Activated T-cell treated with anti-CD3 and anti-CD28 coated beads for 24 hours (primary cell): ENCODE data around the gene CEND1.

ENCODE experiments used
- DNase-seq: peaks from one replicate; pipeline ENCODE4 v3.0.0-alpha.2; 2020; ENCODE audit warnings: low read depth

The CEND1 gene

DNA sequence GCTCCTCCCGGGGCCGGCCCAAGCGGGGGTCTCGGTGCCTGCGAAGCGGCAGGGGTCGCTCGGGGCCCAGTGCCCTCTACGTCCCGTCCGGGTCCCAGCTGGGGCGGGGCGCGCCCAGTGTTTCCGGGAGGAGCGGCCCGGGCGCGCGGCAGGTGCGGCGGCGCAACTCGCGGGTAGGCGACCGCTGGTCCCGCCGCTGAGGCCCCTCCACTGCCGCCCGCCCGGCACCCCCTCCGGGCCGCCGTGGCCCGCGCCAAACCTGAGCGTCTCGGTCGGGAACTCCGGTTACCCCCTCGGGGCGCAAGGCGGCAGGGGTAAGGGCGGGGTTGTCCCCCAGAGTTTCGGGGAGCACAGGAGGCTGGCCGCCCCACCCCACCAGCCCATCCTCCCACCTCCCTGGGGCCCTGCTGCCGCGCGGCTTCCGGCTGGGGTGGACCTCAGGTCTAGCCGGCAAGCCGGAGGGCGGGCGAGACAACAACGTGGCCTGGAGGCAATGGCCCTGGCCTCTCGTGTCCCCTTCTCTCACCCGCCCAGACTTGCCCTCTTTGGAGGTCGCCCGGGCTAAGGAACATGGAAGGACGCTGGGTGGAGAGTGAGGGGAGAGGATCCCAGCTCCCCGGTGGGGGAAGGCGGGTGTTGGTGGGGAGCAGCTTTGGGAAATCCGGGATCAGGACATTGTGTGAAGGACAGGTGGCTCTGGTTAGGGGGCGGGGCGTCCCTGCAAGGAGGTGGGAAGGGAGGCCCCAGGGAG, 37.4 kb upstream of the CEND1 start:
- no peak for DNase-seq

DNA sequence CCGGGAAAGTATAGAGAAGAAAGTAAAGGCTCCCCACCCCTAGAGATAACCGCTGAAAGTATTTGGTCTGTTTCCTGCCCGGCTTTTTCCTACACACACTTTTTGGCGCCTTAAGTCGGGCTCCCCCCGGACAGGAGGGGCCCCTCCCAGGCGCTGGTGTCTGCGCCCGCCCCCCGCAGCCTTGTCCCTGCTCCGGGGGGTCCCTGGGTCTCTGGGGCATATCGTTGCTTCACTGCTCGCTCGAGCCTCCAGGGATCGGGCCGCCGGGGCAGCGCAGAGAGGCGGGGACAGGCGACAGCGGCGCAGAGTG, 36.9 kb upstream of the CEND1 start:
- DNase-seq = no peak

DNA sequence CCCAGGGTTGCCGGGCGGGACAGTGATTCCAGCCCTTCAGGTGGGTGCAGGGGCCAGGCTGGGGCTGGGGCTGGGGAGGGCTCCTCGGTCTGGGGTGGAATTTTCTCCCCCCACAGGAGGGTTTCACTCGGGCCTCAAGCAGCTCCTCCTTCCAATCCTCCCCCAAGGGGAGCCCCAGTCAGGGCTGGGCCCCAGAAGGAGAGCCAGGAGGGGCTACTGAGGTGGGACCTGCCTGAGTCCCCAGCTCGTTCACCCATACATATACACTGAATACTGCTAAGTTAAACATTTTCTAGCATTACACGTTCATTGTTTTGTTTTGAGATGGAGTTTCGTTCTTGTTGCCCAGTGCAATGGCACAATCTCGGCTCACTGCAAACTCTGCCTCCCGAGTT, 36.3 kb upstream of the CEND1 start:
- DNase-seq = no peak

DNA sequence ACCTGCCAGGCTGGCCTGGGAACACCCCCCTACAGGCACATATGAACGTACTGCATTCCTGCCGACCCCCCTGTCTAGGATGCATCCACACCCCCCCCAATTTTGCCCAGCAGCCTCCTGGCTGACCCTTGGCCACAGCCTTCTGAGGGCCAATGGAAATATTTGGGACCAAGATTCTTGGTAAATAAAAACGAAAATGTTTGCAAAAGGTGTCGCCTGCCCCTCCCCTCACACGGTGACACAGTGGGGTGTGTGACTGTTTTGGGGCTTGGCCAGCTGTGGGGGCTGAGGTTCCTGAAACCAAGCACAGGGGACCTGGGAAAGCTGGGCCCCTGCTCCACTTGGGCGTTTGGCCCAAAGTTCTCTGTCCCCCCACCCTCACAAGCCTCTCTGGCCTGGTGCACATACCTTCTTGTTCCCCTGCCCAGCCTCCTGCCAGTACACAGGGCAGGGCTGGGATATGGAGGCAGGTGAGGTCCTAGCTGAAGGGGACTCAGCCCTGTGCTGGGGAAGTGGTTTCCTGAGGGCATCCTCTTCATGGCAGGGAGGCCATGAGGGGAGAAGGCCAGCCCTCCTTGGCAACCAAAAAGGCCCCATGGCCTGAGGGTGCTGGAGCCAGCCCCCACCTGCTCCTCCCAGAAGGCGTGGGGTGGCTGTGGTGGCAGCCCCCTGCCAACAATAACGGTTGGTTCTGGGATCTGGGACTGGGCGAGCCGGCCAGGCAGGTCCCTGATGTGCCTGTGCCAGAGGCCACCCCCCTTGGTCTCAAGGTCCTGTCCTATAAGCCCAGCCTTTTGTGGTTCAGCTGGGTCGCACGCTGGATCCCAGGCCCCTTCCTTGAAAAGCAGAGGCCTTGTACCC, 35.7 kb upstream of the CEND1 start:
- DNase-seq = no peak

DNA sequence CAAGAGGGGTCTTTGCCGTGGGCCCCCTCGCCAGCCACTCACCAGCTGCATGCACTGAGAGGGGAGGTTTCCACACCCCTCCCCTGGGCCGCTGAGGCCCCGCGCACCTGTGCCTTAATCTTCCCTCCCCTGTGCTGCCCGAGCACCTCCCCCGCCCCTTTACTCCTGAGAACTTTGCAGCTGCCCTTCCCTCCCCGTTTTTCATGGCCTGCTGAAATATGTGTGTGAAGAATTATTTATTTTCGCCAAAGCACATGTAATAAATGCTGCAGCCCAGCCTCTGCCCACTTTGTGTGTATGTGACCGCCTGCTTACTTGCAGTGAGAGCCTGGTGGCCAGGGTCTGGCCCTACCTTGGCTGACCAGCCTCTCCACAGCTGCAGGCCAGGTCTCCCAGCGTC, 35.1 kb upstream of the CEND1 start:
- DNase-seq = no peak

DNA sequence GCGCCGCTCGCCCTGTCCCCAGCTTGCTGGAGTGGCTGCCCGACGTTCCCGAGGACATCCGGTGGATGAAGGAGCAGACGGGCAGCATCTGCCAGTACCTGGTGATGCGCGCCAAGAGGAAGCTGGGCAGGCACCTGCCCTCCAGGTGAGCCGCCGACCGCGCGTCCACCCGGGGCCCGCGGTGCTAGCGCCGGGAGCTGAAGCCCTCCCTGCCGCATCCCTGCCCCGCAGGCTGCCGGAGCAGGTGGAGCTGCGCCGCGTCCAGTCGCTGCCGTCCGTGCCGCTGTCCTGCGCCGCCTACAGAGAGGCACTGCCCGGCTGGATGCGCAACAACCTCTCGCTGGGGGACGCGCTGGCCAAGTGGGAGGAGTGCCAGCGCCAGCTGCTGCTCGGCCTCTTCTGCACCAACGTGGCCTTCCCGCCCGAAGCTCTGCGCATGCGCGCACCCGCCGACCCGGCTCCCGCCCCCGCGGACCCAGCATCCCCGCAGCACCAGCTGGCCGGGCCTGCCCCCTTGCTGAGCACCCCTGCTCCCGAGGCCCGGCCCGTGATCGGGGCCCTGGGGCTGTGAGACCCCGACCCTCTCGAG, 34.5 kb upstream of the CEND1 start:
- DNase-seq = no peak

DNA sequence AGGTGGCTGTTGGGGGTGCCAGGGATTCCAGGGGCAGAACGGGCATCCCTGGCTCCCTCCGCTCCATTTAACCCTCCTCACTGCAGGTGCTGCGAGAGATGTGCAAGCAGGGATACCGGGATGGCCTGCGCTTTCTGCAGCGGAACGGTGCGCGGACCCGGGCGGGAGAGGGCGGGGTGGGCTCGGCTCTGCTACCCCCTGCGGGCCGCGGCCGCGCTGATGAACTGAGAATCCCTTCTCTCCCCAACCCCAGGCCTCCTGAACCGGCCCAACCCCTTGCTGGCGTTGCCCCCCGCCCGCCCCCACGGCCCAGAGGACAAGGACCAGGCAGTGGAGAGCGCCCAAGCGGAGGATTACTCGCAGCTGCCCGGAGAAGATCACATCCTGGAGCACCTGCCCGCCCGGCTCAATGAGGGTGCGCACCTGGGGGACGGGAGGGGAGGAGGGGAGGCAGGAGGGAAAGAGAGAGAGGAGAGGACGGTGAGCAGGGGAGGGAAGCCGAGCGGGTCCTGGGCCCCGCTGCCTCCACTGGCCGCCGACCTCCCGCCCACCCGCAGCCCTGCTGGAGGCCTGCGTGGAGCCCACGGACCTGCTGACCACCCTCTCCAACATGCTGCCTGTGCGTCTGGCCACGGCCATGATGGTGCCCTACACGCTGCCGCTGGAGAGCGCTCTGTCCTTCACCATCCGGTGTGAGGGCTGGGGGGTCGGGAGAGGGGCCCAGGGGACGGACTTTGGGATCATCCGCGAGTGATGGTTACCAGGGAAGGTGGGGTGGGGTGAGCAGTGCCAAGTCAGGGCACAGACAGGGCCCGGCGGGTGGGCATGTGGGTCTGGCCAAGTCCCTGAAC, 33.8 kb upstream of the CEND1 start:
- DNase-seq = no peak

DNA sequence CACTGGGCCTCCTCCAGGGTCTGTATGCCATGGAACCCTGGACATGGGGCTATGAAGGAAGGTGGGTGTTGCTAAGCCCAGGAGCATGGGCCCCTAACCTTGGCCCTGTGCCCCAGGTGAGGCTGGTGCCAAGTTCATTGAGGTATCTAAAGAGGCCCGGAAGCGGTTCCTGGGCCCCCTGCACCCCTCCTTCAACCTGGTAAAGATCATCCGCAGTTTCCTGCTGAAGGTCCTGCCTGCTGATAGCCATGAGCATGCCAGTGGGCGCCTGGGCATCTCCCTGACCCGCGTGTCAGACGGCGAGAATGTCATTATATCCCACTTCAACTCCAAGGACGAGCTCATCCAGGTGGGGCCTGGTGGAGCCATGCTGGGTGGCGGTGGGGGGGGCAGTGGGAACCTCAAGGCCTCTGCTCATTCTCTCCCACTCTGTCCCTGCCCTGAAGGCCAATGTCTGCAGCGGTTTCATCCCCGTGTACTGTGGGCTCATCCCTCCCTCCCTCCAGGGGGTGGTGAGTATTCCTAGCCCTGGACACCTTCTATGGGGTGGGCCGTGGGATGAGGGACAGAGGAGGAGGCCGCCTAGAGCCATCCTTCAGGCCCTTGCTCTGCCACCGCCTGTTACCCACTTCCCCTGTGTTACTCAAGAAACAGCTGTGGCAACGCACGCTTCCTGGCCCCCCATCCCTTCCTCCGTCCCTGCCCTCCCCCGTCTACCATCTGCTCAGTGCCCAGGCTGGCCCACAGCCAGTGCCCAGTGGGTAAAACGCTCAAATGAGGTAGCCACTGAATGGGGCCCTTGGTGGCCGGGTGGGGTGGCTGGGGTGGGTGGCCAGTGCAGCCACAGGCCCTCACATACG, 31.9 kb upstream of the CEND1 start:
- DNase-seq = no peak

DNA sequence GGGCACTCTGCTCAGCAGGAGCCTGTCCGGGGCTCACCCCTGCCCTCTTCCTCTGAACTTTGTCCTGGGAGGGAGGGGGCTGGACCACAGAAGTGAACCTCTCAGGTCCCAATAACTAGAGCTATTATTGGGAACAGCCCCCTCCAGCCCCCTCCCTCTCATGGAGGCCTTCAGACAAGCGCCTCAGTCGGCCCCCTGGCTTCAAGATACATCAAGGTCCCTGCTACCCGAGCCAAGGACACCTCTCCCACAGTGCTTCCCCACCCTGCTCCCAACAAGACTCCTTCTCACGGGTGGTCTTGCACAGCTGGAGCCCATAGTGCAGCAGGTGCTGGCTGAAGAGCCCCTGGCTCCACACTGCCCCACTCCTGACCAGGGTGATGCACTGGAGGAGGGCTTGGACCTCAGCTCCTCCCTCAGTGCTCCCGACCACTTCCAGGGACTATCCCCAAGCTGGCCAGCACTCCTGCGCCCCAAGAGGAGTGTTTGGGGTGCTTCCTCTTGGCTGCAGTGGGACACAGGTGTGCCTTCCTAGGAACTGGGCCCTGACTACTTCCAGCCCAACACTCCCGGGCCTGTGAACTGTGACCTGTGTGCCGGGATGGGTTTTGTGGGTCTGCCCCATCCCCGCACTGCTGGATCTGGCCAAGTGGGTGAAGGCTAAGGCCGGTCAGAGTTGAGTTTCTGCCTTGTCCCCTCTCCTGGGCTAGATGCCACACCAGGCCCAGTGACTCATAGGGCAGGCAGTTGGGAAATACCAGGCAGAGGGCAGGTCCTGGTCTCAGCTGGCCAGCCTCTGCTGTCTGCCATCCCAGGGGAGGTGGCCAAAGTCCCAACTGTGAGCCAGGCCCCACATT, 31.0 kb upstream of the CEND1 start:
- DNase-seq = no peak

DNA sequence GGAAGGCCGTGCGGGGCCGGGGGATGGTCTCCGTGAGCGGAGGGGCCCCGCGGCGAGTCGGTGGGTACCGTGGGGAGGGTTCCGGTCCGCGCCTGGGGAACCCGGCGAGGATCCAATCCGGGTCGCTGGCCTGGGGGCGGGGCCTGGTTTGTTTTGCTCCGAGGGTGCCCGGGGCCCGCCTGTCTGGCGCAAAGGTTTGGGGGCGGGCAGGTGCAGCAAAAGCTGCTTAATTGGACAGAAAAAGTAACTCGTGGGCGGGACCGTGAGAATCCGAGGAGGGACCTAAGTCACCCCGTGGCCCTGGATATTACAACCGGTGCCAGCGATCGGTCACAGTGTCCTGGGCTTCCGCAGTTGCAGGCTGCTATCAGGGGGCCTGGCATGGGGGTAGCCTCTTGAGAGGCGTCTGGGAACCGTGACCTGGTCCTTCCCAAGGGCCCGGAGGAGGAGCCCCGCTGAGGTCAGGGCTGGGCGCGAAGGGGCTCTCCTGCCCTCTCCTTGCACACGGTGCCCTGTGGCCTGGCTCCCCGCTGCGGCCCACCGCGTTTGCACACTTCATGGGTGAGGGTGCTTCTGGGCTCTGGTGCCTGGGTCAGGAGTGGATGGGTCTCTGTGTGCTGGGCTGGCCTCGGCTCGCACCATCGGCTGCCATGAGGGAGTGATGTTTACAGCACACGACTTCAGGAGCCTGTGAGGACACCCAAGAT, 30.2 kb upstream of the CEND1 start:
- peak; percentile 89 for DNase-seq

DNA sequence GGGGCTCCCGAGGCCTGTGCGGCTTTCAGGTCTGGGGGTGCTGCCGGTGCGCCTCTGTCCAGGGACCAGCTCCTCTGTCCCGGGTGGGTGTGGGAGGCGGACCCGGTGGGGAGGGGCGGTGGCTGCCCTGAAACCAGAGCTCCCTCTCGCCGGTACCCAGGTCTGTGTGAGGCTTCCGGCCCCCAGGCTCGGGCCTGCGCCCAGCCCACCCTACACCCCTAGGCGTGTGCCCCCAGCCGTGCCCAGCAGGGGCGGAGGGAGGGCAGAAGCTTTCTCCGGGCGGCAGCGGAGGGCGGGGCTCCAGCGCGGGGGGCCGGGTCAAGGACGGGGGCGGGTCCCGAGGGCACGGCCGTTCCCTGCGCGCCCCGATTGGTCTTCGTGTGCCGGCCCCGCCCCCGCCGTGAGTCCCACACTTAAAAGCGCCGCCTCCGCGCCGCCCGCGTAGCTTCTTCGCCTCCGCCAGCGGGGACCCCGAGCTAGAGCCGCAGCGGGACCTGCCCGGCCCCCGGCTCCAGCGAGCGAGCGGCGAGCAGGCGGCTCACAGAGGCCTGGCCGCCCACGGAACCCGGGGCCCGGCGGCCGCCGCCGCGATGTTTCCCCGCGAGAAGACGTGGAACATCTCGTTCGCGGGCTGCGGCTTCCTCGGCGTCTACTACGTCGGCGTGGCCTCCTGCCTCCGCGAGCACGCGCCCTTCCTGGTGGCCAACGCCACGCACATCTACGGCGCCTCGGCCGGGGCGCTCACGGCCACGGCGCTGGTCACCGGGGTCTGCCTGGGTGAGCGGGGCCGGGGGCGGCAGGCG, 29.4 kb upstream of the CEND1 start:
- DNase-seq = peak; percentile 88

DNA sequence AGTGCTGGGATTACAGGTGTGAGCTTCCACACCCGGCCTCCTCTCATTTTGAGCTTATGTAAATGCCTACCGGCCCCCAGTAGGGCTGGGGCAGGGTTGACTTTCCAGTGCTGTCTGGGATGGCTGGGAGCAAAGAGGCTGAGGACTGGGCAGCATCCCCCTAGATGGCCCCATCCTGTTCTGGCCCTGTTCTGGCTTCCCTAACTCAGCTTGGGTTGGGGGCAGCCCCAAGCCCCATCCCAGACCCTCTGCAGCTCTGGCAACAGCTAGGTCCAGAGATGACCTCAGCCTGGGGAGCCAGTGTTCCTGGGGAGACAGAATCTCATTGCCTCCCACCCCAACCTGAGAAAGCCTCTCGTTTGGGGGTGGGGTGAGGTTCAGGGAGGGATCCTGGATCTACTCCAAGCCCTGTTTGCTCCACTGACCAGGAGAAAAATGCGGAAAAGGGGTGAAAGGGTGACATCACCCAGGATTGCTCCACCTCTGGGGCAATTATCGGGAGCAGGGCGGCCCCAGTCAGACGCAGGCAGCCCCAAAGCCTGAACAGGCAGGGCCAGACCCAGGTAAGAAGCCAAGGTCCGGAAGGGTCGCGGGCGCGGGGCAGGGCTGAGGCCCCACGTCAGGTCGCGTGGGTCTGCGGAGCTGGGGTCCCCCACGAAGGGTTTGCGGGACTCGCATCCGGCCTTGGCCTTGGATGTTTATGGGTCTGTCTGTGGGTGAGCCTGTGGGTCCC, 28.7 kb upstream of the CEND1 start, which contains the start of gene PNPLA2:
Gene PNPLA2 (plus strand): TSS at position 519 of the 733 bp plus-strand sequence. CDS start 805 bp downstream, outside the sequence.
- no peak for DNase-seq

DNA sequence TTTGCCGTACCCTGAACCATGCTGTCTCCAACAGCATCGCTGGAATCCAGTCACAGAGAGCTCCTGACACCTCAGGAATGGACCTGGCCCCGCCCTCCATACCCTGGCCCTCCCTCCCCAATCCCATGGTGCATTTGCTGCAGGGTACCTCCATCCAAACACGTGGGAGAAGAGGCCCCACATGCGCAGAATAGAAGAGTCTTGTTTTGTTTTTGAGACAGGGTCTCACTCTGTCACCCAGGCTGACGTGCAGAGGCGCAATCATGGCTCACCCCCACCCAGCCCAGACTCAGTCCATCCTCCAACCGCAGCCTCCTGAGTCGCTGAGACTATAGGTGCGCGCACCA, 26.5 kb upstream of the CEND1 start:
- no peak for DNase-seq

DNA sequence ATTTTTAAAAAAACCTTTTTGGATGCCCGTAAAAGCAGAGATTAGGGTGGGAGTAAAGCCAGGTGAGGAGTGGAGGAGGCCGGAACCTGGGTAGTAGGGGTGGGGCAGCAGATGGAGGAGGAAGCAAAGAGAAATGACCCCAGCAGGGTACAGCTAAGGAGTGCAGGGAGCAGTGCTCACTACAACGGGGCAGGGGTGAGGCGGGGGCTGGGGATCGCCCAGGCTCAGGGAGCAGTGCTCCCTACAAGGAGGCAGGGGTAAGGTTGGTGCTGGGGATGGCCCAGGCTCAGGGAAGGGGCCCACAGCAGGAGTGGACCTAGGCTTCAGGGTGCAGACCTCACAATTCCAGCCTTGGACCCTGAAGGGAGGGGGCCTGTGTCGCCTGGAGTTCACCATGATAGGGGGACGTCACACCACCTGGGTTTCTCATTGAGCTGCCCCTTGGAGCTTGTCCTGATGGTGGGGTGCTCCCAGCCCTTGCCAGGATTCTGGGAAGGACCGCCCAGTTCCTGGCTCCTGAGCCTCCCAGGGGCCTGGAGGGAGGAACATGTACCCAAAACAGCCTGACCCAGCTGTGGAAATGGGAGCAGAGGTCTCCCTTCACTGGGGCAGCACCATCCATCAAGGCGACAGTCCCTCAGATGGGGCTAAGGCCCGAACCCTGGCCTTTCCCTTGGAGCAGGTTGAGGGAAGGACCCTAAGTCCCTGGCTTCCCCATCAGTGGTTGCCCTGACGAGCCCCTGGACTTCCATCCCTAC, 26.0 kb upstream of the CEND1 start:
- no peak for DNase-seq

DNA sequence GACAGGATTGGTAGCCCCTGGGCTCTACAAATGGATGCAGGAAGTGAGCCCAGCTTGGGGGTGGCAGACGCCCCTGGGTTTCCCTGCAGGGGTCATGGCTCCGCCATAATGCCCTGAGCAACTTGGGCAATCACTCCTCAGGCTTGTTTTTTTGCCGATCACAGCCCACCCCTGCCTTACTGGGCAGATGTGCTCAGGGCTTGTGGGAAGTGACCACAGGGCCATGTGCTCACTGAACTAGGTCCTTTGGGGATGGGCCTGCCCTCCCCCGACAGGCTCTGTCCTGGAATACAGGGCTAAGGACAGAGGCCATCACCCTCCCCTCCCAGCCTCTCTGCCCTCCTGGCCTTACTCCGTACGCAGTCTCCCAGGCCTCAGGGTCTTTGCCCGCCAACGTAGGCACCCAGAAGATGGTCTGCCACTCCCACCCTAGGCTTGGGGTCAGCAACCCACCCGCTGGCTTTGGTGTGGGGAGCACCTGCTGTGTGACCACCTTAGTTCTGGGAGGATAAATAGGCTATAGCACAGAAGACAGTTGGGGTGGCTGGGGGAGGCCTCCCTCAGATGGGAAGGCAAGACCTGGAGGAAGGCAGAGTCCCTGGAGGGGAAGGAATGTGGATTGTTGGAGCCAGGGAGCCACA, 23.7 kb upstream of the CEND1 start:
- DNase-seq = no peak

DNA sequence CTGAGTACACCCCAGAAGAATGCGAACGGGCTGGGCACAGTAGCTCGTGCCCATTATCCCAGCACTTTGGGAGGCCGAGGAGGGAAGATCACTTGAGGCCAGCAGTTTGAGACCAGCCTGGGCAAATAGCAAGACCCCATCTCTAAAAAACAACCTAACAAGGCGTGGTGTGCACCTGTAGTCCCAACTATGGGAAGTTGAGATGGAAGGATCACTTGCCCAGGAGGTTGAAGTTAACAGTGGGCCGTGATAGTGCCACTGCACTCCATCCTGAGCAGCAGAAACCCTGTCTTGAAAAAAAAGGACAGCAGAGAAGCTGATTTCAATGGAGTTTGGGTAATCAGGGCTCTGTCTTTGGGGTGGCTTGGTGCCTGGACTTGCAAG, 23.2 kb upstream of the CEND1 start:
- DNase-seq = no peak

DNA sequence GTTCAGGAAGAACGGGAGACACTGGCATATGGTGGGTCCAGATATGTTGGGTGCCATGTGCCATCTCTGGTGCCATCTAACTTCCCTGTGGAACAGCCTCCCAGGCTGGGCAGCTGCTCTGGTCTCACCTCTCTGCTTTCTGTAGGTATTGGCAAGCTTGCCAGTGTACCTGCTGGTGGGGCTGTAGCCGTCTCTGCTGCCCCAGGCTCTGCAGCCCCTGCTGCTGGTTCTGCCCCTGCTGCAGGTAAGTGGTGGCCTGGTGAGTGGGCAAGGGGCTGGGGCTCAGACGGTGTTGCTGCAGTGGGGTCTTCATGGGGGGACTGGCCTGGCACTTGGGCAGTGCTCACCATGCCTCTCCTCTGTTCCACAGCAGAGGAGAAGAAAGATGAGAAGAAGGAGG, 22.5 kb upstream of the CEND1 start:
- DNase-seq = no peak
